Lower leg skin (tissue), 3 donors: ENCODE measurements around the gene CUL1.

Source experiments
- POLR2A ChIP-seq, 2 donors: fragments of 450-650 bp; IDR thresholded peaks; one replicate each; pipeline ENCODE4 v1.6.1; 2016 to 2017; ENCODE audit warnings: antibody characterized with exemption in 2 of 2, mild to moderate bottlenecking in 1 of 2, moderate library complexity in 1 of 2
- TF ChIP-seq, protein P1 (sequence below), 3 donors: fragments of 450-650 bp; IDR thresholded peaks; one replicate each; pipeline ENCODE4 v1.5.1; 2016; ENCODE audit warnings: antibody characterized with exemption in 3 of 3, mild to moderate bottlenecking in 3 of 3, moderate library complexity in 2 of 3

DNA sequence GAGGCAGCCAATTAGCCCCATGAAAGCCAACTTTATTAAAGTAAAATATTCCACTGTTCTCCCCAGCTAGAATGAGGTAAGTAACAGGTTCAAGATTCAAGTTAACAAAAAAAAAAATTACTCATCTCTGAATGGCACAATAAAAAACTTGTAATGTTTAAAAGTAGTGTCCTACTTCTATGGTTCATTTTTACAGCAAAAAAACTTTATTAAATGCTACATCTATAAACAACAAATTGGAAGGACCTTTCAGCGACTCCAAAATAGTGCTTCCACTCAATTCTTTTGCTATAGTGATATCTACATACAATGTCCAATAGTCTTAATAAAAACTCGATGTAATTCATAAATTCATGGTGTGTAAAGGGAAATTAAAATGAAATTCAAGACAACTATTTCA lies 126.2 kb downstream of the CUL1 start:
- no peak for TF ChIP-seq POLR2A (IDR thresholded peaks at IDR 0.05)
- TF ChIP-seq, protein P1, sequence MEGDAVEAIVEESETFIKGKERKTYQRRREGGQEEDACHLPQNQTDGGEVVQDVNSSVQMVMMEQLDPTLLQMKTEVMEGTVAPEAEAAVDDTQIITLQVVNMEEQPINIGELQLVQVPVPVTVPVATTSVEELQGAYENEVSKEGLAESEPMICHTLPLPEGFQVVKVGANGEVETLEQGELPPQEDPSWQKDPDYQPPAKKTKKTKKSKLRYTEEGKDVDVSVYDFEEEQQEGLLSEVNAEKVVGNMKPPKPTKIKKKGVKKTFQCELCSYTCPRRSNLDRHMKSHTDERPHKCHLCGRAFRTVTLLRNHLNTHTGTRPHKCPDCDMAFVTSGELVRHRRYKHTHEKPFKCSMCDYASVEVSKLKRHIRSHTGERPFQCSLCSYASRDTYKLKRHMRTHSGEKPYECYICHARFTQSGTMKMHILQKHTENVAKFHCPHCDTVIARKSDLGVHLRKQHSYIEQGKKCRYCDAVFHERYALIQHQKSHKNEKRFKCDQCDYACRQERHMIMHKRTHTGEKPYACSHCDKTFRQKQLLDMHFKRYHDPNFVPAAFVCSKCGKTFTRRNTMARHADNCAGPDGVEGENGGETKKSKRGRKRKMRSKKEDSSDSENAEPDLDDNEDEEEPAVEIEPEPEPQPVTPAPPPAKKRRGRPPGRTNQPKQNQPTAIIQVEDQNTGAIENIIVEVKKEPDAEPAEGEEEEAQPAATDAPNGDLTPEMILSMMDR (IDR thresholded peaks at IDR 0.05): no peak
